Measurements from ENCODE around the gene CCDC88C. TPM values are rescaled to one million over a fixed set of nuclear protein-coding genes. Genes with fewer than 3 reads are reported as not detected.

The CCDC88C gene
- polyA plus RNA-seq, 1 donor (not counting 4 experiments of a cell fraction or from before 2014, with no cell fraction given): 2.4 TPM

- Histone ChIP-seq H3K9ac (ENCODE audit: control insufficient read depth, extremely low read depth, insufficient read depth, low read length) (no peak overlapping the region), H3K4me2 (ENCODE audit: control insufficient read depth, extremely low read depth, insufficient read depth, low read depth, low read length) (no peak overlapping the region), H2AFZ (ENCODE audit: control insufficient read depth, low read length) (no peak overlapping the region), H3K4me1 (ENCODE audit: control insufficient read depth, extremely low read depth, insufficient read depth, low read length) (no peaks in the 10 kb centered on the region), H3K79me2 (ENCODE audit: control insufficient read depth, insufficient read depth, low read length) (no peaks in the 10 kb centered on the region), H4K20me1 (ENCODE audit: control insufficient read depth, extremely low read depth, insufficient read depth, low read length) (no peaks in the 10 kb centered on the region), H3K9me1 (ENCODE audit: control insufficient read depth, extremely low read depth, insufficient read depth, low read length) (no peaks in the 10 kb centered on the region), H3K4me3 (ENCODE audit: control insufficient read depth in 2 of 3, extremely low read depth in 1 of 3, insufficient read depth in 2 of 3, low read depth in 1 of 3, low read length in 3 of 3) (no peak overlapping the region), H3K27me3 (ENCODE audit: control insufficient read depth, extremely low read depth, insufficient read depth, low read length) (no peaks in the 10 kb centered on the region), H3K36me3 (ENCODE audit: control insufficient read depth in 2 of 2, extremely low read depth in 1 of 2, insufficient read depth in 2 of 2, low read length in 2 of 2) (no peaks in the 10 kb centered on the region), H3K27ac (ENCODE audit: control insufficient read depth, insufficient read depth, low read length) (no peak overlapping the region), H3K9me3 (ENCODE audit: control insufficient read depth, low read depth, low read length) (no peaks in the 10 kb centered on the region)
- DNase-seq (ENCODE audit: low read depth, low spot score): no peak
- TF ChIP-seq EZH2 (IDR thresholded peaks at IDR 0.05; ENCODE audit: low read length) (no peak), CTCF (optimal IDR thresholded peaks at IDR 0.05 in 1 of 3, IDR thresholded peaks at IDR 0.05 in 1 of 3, conservative IDR thresholded peaks at IDR 0.05 in 1 of 3; ENCODE audit: extremely low read depth in 1 of 3, insufficient read depth in 2 of 3, low read length in 3 of 3) (no peak)
- FAIRE-seq: no peak
- dilution Hi-C loops (cut with MboI; ENCODE audit: extremely low pct_ligation_motif_present, low sequenced_read_pairs): no loop called here
These were observed 113.7 kb downstream of the CCDC88C start for GRCh38 chr14:91303924-91304229.

- H3K9ac ChIP-seq (ENCODE audit: control insufficient read depth, extremely low read depth, insufficient read depth, low read length): no peak overlapping the region
- FAIRE-seq (no peak), DNase-seq (ENCODE audit: low read depth, low spot score) (no peak)
- no peak overlapping the region for H3K4me3 ChIP-seq (ENCODE audit: control insufficient read depth in 2 of 3, extremely low read depth in 1 of 3, insufficient read depth in 2 of 3, low read depth in 1 of 3, low read length in 3 of 3)
- no peak overlapping the region for H2AFZ ChIP-seq (ENCODE audit: control insufficient read depth, low read length)
- no peaks in the 10 kb centered on the region for H3K79me2 ChIP-seq (ENCODE audit: control insufficient read depth, insufficient read depth, low read length)
- no peaks in the 10 kb centered on the region for H3K4me1 ChIP-seq (ENCODE audit: control insufficient read depth, extremely low read depth, insufficient read depth, low read length)
- H3K9me1 ChIP-seq (ENCODE audit: control insufficient read depth, extremely low read depth, insufficient read depth, low read length): no peaks in the 10 kb centered on the region
- no peaks in the 10 kb centered on the region for H3K36me3 ChIP-seq (ENCODE audit: control insufficient read depth in 2 of 2, extremely low read depth in 1 of 2, insufficient read depth in 2 of 2, low read length in 2 of 2)
- no peaks in the 10 kb centered on the region for H4K20me1 ChIP-seq (ENCODE audit: control insufficient read depth, extremely low read depth, insufficient read depth, low read length)
- H3K9me3 ChIP-seq (ENCODE audit: control insufficient read depth, low read depth, low read length): no peaks in the 10 kb centered on the region
- H3K27me3 ChIP-seq (ENCODE audit: control insufficient read depth, extremely low read depth, insufficient read depth, low read length): no peaks in the 10 kb centered on the region
- TF ChIP-seq EZH2 (IDR thresholded peaks at IDR 0.05; ENCODE audit: low read length): no peak
- no peak for TF ChIP-seq CTCF (optimal IDR thresholded peaks at IDR 0.05 in 1 of 3, IDR thresholded peaks at IDR 0.05 in 1 of 3, conservative IDR thresholded peaks at IDR 0.05 in 1 of 3; ENCODE audit: extremely low read depth in 1 of 3, insufficient read depth in 2 of 3, low read length in 3 of 3)
- no peak overlapping the region for H3K27ac ChIP-seq (ENCODE audit: control insufficient read depth, insufficient read depth, low read length)
- no peak overlapping the region for H3K4me2 ChIP-seq (ENCODE audit: control insufficient read depth, extremely low read depth, insufficient read depth, low read depth, low read length)
- dilution Hi-C loops (cut with MboI; ENCODE audit: extremely low pct_ligation_motif_present, low sequenced_read_pairs): no loop called here
These were observed 114.3 kb downstream of the CCDC88C start for GRCh38 chr14:91303091-91303923.

Data from keratinocyte (primary cell).